Measurements from ENCODE around the gene AMZ2.
"Not testable (repeated sequence)": the region's sequence is repeated elsewhere in the genome, so short reads cannot be mapped to it uniquely, and the experiment has no call there.

- TF ChIP-seq, protein P1, sequence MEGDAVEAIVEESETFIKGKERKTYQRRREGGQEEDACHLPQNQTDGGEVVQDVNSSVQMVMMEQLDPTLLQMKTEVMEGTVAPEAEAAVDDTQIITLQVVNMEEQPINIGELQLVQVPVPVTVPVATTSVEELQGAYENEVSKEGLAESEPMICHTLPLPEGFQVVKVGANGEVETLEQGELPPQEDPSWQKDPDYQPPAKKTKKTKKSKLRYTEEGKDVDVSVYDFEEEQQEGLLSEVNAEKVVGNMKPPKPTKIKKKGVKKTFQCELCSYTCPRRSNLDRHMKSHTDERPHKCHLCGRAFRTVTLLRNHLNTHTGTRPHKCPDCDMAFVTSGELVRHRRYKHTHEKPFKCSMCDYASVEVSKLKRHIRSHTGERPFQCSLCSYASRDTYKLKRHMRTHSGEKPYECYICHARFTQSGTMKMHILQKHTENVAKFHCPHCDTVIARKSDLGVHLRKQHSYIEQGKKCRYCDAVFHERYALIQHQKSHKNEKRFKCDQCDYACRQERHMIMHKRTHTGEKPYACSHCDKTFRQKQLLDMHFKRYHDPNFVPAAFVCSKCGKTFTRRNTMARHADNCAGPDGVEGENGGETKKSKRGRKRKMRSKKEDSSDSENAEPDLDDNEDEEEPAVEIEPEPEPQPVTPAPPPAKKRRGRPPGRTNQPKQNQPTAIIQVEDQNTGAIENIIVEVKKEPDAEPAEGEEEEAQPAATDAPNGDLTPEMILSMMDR (IDR thresholded peaks at IDR 0.05; ENCODE audit: low read depth, low read length), result not testable (repeated sequence)
- TF ChIP-seq EZH2phosphoT487 (IDR thresholded peaks at IDR 0.05; ENCODE audit: low read depth), result not testable (repeated sequence)
Observed at GRCh38 chr17:68232741-68233140, 15.1 kb upstream of the AMZ2 start.

Measured in OCI-LY3 (cell line).